ENCODE measurements around the gene LRRC53.

DNA sequence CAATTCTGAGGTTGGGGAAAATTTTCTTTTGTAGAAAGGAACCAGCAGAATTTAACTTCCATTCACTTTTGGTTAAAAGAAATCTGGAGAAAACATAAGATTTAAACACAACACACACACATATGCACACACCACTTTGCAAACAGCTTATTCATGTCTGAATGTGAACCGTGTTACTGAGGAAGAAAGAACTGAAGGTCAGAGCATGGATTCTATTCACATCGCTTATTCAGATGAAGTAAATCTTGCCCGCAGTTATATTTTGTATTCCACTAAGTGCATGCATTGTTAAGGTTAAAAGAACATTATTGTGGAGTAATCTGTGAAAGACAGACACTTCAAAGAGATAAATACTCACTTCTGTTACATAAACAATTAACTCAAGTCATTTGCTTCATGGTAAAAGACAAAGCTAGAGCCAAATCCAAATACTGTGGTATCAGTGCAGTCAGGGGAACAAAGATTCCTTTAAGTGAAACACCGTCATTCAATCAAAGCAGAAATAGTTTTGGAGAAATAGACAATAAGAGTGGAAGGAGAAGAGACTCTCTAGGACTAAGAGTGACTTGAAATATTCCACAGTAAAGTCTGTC lies 82.0 kb downstream of the LRRC53 start:
- TF ChIP-seq, protein P1, sequence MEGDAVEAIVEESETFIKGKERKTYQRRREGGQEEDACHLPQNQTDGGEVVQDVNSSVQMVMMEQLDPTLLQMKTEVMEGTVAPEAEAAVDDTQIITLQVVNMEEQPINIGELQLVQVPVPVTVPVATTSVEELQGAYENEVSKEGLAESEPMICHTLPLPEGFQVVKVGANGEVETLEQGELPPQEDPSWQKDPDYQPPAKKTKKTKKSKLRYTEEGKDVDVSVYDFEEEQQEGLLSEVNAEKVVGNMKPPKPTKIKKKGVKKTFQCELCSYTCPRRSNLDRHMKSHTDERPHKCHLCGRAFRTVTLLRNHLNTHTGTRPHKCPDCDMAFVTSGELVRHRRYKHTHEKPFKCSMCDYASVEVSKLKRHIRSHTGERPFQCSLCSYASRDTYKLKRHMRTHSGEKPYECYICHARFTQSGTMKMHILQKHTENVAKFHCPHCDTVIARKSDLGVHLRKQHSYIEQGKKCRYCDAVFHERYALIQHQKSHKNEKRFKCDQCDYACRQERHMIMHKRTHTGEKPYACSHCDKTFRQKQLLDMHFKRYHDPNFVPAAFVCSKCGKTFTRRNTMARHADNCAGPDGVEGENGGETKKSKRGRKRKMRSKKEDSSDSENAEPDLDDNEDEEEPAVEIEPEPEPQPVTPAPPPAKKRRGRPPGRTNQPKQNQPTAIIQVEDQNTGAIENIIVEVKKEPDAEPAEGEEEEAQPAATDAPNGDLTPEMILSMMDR (IDR thresholded peaks at IDR 0.05): no peak
- TF ChIP-seq POLR2AphosphoS5 (IDR thresholded peaks at IDR 0.05): no peak
